ENCODE data around the gene KCNJ14. TPM values are rescaled to one million over a fixed set of nuclear protein-coding genes. Genes with fewer than 3 reads are reported as not detected.

Gene KCNJ14
- total RNA-seq, 1 donor from 2014 or later: 2.0 TPM

DNA sequence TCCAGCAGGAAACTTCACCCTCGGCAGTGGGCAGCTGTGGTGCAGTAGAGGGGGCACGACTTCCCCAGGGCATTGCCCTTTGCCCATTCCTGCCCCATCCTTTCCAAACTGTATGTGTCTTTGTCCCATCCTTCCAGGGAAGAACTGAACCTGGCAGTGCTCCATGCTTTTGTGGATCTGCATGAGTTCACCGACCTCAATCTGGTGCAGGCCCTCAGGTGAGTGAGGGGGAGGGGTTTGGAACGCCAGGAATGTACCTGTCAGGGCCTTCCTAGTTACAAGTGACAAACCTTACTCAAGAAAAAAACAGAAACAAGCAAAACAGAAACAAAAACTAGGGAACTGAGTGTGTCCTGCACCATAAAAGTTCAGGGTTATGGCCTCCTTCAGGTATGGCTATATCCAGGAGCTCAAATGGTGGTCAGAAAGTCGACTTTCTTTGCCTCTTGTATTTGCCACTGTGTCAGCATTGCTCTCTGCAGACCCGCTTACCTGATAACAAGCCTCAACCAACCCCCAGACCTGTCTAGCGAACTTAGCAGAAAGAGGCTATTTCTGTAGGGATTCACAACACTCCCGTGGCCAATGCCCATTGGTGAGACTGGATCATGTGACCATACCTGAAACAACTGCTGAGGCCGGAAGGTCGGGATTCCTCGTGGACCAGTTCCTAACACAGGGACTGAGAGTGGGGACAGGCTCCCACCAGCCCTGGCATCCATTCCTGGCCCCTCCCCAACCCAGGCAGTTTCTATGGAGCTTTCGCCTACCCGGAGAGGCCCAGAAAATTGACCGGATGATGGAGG is 18.0 kb downstream of the KCNJ14 start:
- DNase-seq (ENCODE audit: low spot score, unreplicated experiment): no peak
- Mint-ChIP-seq H3K27ac (no peak overlapping the region), H3K4me1 (ENCODE audit: low read depth) (peaks cover 7% of the 10 kb centered on the region), H3K27me3 (no peaks in the 10 kb centered on the region), H3K36me3 (ENCODE audit: insufficient read depth) (peaks cover 32% of the 10 kb centered on the region), H3K4me3 (ENCODE audit: low read depth) (no peak overlapping the region), H3K9me3 (ENCODE audit: low read depth) (no peaks in the 10 kb centered on the region)
- TF ChIP-seq, protein P1, sequence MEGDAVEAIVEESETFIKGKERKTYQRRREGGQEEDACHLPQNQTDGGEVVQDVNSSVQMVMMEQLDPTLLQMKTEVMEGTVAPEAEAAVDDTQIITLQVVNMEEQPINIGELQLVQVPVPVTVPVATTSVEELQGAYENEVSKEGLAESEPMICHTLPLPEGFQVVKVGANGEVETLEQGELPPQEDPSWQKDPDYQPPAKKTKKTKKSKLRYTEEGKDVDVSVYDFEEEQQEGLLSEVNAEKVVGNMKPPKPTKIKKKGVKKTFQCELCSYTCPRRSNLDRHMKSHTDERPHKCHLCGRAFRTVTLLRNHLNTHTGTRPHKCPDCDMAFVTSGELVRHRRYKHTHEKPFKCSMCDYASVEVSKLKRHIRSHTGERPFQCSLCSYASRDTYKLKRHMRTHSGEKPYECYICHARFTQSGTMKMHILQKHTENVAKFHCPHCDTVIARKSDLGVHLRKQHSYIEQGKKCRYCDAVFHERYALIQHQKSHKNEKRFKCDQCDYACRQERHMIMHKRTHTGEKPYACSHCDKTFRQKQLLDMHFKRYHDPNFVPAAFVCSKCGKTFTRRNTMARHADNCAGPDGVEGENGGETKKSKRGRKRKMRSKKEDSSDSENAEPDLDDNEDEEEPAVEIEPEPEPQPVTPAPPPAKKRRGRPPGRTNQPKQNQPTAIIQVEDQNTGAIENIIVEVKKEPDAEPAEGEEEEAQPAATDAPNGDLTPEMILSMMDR (IDR thresholded peaks at IDR 0.05; ENCODE audit: unreplicated experiment): no peak

DNA sequence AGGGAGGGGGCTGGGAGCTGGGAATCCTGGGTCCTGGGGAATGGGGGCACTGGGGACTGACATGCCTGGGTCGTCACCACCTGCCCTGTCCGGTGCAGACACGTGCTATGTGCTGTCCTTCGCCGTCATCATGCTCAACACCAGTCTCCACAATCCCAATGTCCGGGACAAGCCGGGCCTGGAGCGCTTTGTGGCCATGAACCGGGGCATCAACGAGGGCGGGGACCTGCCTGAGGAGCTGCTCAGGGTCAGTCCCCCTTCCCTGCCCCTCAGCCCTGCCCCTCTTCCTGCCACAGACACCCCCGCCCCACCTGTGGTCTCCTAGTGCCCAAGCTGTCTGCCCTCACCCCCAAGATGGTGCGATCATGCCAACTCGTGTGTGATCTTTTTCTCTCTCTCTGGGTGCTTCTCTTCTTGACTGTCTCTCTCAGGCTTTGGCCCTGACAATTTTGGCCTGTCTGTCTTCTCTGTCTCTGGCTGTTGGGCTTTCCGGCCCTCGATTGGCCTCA is 18.8 kb downstream of the KCNJ14 start:
- peaks cover 32% of the 10 kb centered on the region for H3K36me3 Mint-ChIP-seq (ENCODE audit: insufficient read depth)
- no peak overlapping the region for H3K27ac Mint-ChIP-seq

DNA sequence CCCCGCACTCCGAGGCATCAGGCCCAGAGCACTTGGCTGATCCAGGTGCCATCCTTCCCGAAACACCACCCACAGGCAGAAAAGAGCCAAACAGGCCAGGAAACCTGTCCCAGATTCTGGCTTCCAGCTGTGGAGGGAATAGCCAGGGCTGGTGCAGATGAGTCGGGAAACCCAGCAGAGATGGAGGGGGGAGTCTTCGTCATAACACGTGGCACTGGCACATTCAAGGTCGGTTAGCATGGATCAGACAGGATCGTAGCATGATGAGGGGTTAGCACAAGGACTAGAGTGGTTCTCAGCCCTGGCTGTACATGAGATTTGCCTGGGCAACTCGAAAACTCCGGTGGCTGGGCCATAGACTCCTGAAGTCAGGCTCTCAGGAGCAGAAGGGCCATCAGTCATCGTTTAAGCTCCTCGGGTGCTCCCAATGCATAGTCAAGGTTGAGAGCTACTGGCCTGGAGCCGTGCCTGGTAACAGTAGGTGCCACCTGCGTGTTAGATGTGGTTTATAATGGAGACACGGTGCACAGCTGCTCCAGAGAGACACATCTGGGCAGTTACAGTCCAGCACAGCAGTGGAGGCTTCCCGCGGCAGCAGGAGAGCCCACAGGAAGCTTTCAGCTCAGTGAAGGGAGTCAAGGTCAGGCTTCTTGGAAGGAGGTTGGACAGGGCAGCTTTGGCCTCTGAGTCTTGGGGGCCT is 20.1 kb downstream of the KCNJ14 start:
- Mint-ChIP-seq H3K4me3 (ENCODE audit: low read depth) (no peak overlapping the region), H3K4me1 (ENCODE audit: low read depth) (peaks cover 3% of the 10 kb centered on the region), H3K9me3 (ENCODE audit: low read depth) (no peaks in the 10 kb centered on the region), H3K36me3 (ENCODE audit: insufficient read depth) (peaks cover 40% of the 10 kb centered on the region), H3K27me3 (no peaks in the 10 kb centered on the region), H3K27ac (no peak overlapping the region)
- TF ChIP-seq, protein P1 (IDR thresholded peaks at IDR 0.05; ENCODE audit: unreplicated experiment): no peak
- DNase-seq (ENCODE audit: low spot score, unreplicated experiment): no peak

More for the DNA sequence above, 18.8 kb downstream of the KCNJ14 start:
- no peaks in the 10 kb centered on the region for H3K9me3 Mint-ChIP-seq (ENCODE audit: low read depth)
- TF ChIP-seq, protein P1 (IDR thresholded peaks at IDR 0.05; ENCODE audit: unreplicated experiment): no peak
- no peaks in the 10 kb centered on the region for H3K27me3 Mint-ChIP-seq
- no peak overlapping the region for H3K4me3 Mint-ChIP-seq (ENCODE audit: low read depth)
- H3K4me1 Mint-ChIP-seq (ENCODE audit: low read depth): peaks cover 5% of the 10 kb centered on the region
- DNase-seq (ENCODE audit: low spot score, unreplicated experiment): no peak

DNA sequence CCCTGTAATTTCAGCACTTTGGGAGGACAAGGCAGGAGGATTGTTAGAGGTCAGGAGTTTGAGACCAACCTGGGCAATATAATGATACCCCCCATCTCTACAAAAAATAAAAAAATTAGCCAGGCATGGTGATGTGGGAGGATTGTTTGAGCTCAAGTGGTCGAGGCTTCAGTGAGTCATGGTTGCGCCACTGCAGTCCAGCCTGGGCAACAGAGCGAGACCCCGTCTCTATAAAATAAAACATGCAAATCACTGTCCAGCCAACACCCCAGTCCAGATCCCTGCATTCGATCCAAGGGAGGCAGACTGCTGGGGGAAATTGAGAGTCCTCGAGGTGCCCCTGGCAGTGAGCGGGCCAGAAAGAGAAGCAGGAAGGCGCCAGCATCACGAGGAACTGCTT is 20.8 kb downstream of the KCNJ14 start:
- DNase-seq (ENCODE audit: low spot score, unreplicated experiment): no peak
- TF ChIP-seq, protein P1 (IDR thresholded peaks at IDR 0.05; ENCODE audit: unreplicated experiment): no peak
- H3K4me3 Mint-ChIP-seq (ENCODE audit: low read depth): no peak overlapping the region
- H3K27ac Mint-ChIP-seq: peak overlapping the region; percentile 56
- no peaks in the 10 kb centered on the region for H3K9me3 Mint-ChIP-seq (ENCODE audit: low read depth)
- peaks cover 37% of the 10 kb centered on the region for H3K36me3 Mint-ChIP-seq (ENCODE audit: insufficient read depth)
- H3K27me3 Mint-ChIP-seq: no peaks in the 10 kb centered on the region
- H3K4me1 Mint-ChIP-seq (ENCODE audit: low read depth): no peaks in the 10 kb centered on the region

DNA sequence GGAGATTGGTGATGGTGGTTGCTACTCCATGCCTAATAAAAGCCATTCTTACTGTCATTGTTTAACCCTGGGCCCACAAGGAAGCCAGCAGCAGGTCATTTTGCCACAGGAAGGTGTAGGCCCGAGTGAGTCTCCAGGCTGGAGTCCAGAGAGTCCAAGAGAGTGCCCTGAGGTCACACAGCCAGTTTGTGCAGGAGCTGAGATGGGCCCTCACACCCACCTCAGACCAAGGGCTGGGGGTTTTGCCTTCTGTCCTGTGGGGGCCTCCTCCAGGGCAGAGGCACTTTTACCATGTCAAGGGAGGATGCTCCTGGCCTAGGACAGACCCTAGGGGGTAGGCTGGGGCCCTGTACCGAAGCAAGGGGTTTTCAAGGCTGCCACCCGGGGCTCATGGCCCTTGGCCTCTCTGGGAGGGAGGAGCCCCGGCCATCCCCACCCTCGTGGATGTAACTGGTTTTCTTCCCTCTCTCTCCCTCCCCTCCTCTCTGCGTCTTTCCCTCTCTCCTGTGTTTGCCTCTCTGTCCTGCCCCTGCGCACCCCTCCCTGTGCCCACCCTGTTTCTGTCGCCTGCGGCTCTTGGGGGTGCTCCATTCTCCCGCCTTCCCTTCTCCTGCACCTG is 21.8 kb downstream of the KCNJ14 start:
- peaks cover 33% of the 10 kb centered on the region for H3K36me3 Mint-ChIP-seq (ENCODE audit: insufficient read depth)
- no peak overlapping the region for H3K4me3 Mint-ChIP-seq (ENCODE audit: low read depth)
- TF ChIP-seq, protein P1 (IDR thresholded peaks at IDR 0.05; ENCODE audit: unreplicated experiment): no peak
- no peaks in the 10 kb centered on the region for H3K4me1 Mint-ChIP-seq (ENCODE audit: low read depth)
- no peaks in the 10 kb centered on the region for H3K9me3 Mint-ChIP-seq (ENCODE audit: low read depth)
- H3K27me3 Mint-ChIP-seq: no peaks in the 10 kb centered on the region
- no peak for DNase-seq (ENCODE audit: low spot score, unreplicated experiment)
- H3K27ac Mint-ChIP-seq: no peak overlapping the region

All from progenitor cell of endocrine pancreas (in vitro differentiated cells).